ENCODE measurements around the gene EIF1AD. TPM values are rescaled to one million over a fixed set of nuclear protein-coding genes. Genes with fewer than 3 reads are reported as not detected.
A peak's percentile ranks its signal among the peaks of the same experiment; 100 is the strongest.

EIF1AD gene
- total and polyA plus RNA-seq, 8 donors, result 9.5 to 16.0 (median 12.2) TPM

GRCh38 chr11:66047541-66048365, 45.8 kb upstream of the EIF1AD start:
- WGBS, 2 donors, result 51 to 63% methylated on average over 11 of the region's 11 CpGs
- TF ChIP-seq, protein P1, sequence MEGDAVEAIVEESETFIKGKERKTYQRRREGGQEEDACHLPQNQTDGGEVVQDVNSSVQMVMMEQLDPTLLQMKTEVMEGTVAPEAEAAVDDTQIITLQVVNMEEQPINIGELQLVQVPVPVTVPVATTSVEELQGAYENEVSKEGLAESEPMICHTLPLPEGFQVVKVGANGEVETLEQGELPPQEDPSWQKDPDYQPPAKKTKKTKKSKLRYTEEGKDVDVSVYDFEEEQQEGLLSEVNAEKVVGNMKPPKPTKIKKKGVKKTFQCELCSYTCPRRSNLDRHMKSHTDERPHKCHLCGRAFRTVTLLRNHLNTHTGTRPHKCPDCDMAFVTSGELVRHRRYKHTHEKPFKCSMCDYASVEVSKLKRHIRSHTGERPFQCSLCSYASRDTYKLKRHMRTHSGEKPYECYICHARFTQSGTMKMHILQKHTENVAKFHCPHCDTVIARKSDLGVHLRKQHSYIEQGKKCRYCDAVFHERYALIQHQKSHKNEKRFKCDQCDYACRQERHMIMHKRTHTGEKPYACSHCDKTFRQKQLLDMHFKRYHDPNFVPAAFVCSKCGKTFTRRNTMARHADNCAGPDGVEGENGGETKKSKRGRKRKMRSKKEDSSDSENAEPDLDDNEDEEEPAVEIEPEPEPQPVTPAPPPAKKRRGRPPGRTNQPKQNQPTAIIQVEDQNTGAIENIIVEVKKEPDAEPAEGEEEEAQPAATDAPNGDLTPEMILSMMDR (IDR thresholded peaks at IDR 0.05), result no peak
- peak in 3 of 6 donors; percentile 53 to 71 (median 68) for DNase-seq

GRCh38 chr11:66046901-66047300, 44.9 kb upstream of the EIF1AD start:
- WGBS, 2 donors, result 85 to 97% methylated on average over 3 of the region's 3 CpGs
- peaks cover 5 to 7% (median 5%) of the 10 kb centered on the region in 3 donors for H3K4me1 ChIP-seq
- no peak overlapping the region for H3K4me3 ChIP-seq
- TF ChIP-seq, protein P1 (IDR thresholded peaks at IDR 0.05), result no peak
- no peak for FAIRE-seq
- H3K27me3 ChIP-seq, result no peaks in the 10 kb centered on the region
- ATAC-seq, result no peak
- intact Hi-C loops (cut with DNase I), result no loop called here
- H3K36me3 ChIP-seq, result no peaks in the 10 kb centered on the region
- no peaks in the 10 kb centered on the region for H3K9me3 ChIP-seq
- no peak for DNase-seq
- peak overlapping the region in 2 of 4 donors; percentile 5 for H3K27ac ChIP-seq

More at GRCh38 chr11:66047541-66048365, 45.8 kb upstream of the EIF1AD start:
- no peak for FAIRE-seq
- Histone ChIP-seq H3K27ac (peak overlapping the region in 2 of 4 donors; percentile 5 to 16), H3K36me3 (no peaks in the 10 kb centered on the region), H3K27me3 (no peaks in the 10 kb centered on the region), H3K4me3 (no peak overlapping the region), H3K9me3 (no peaks in the 10 kb centered on the region), H3K4me1 (peaks cover 5 to 7% (median 5%) of the 10 kb centered on the region in 3 donors)
- intact Hi-C loops (cut with DNase I), result no loop called here
- no peak for ATAC-seq

DNA sequence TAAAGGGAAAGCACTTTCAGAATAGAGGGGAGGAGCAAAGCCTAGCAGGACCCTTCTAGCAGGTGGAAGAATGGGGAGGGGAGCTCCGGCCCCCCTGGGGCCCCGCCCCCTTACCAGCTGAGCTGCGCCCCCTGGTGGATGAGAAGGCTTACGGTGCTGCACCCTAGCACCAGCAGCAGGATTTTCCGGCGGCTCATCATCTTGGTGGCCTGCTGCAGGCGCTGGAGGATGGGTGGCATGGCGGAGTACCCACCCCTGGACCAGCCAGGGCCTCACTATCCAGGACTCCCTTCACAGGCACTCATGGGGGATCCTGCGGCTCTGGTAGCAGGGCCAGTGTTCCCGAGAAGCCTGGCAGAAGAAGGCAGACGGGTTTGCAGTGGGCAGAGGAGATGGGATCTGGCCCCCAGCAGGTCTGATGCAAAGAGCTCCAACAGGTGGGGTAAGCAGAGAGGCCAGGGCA, 43.3 kb upstream of the EIF1AD start:
- Histone ChIP-seq H3K4me1 (no peaks in the 10 kb centered on the region), H3K36me3 (no peaks in the 10 kb centered on the region), H3K9me3 (no peaks in the 10 kb centered on the region), H3K27me3 (no peaks in the 10 kb centered on the region), H3K27ac (no peak overlapping the region), H3K4me3 (no peak overlapping the region)
- ATAC-seq, result peak; percentile 83 to 96 (median 88)
- WGBS, 2 donors, result 14% methylated on average over 11 of the region's 11 CpGs
- TF ChIP-seq, protein P1 (IDR thresholded peaks at IDR 0.05), result peak; percentile 89 to 97 (median 94)
- no peak for FAIRE-seq
- DNase-seq, result peak; percentile 63 to 92 (median 80)
- intact Hi-C loops (cut with DNase I), result no loop called here

- H3K27me3 ChIP-seq, result no peaks in the 10 kb centered on the region
- intact Hi-C loops (cut with DNase I), result no loop called here
- no peaks in the 10 kb centered on the region for H3K36me3 ChIP-seq
- FAIRE-seq (no peak), ATAC-seq (peak in 1 of 4 donors; percentile 7), DNase-seq (no peak)
- no peaks in the 10 kb centered on the region for H3K9me3 ChIP-seq
- TF ChIP-seq, protein P1 (IDR thresholded peaks at IDR 0.05), result no peak
- WGBS, 2 donors, result 35 to 38% methylated on average over 6 of the region's 6 CpGs
- no peak overlapping the region for H3K4me3 ChIP-seq
- H3K27ac ChIP-seq, result no peak overlapping the region
- H3K4me1 ChIP-seq, result no peaks in the 10 kb centered on the region
Measured at GRCh38 chr11:66044757-66045156, 42.8 kb upstream of the EIF1AD start.

Measured in pancreas (tissue), 10 donors.